Measurements from ENCODE around the gene CEP104.

DNA sequence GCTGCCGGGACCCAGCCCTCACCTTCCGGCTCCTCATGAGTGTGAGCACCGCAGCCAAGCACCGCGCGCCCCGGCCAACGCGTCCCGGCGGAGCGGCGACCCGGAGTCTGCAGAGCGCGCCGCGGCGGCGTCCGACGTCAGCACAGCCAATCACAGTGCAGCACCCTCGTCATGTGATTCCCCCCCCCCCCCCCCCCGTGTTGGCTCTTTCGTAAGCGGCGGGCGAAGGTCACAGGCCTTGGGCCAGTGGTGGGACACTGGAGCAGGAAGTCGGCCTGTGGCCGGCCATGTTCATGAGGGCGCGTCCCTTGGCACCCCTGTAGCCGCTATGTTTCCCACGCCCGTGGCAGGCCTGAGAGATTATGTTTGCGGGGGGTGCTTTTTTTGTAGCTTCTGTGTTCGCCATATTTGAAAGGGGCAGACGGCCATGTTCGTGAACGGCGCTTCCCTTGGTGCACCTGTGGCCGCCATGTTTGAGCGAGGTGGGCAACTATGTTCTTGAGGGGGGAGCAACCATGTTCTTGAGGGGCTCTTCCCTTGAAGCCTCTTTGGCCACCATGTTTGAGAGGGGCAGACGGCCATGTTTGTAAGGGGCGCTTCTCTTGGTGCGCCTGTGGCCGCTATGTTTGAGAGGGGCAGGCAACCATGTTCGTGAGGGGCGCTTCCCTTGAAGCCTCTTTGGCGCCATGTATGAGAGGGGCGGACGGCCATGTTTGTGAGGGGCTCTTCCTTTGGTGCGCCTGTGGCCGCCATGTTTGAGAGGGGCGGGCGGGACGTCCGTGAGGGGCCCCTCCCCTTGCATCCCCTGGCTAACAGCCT, 43.3 kb upstream of the CEP104 start, which contains the start of gene C1orf174:
- no peak for TF ChIP-seq CTCF (IDR thresholded peaks at IDR 0.05; ENCODE audit: low read depth, low read length, missing input control)
- TF ChIP-seq RXRA (IDR thresholded peaks at IDR 0.05) = peak in 1 of 2 donors; percentile 56
- TF ChIP-seq JUND (IDR thresholded peaks at IDR 0.05) = no peak
- peak; percentile 85 for TF ChIP-seq ZBTB33 (IDR thresholded peaks at IDR 0.05)
- TF ChIP-seq HNF4A (conservative IDR thresholded peaks at IDR 0.05) = peak; percentile 60 to 67
- TF ChIP-seq TAF1 (conservative IDR thresholded peaks at IDR 0.05) = peak; percentile 77
- peak; percentile 93 for TF ChIP-seq NR2F2 (IDR thresholded peaks at IDR 0.05)
- TF ChIP-seq FOXA1 (IDR thresholded peaks at IDR 0.05) = no peak

Measured in liver (tissue), 3 donors.